Parathyroid adenoma (tissue), 2 donors: ENCODE data around the gene ALDH16A1.

Experiments used
- H2AFZ ChIP-seq: fragments of 300-600 bp; sonication (generic); one replicate; pipeline ENCODE4 v1.7.0; 2017; ENCODE audit warnings: antibody characterized with exemption, mild to moderate bottlenecking
- H3K27ac ChIP-seq: fragments of 300-600 bp; sonication (generic); one replicate; pipeline ENCODE4 v1.7.0; 2017
- H3K27me3 ChIP-seq: fragments of 300-600 bp; sonication (generic); one replicate; pipeline ENCODE4 v1.7.0; 2017; ENCODE audit warnings: low read length; ENCODE audit not compliant: control insufficient read depth, insufficient read depth
- H3K36me3 ChIP-seq: fragments of 300-600 bp; sonication (generic); one replicate; pipeline ENCODE4 v1.7.0; 2017; ENCODE audit warnings: low read length; ENCODE audit not compliant: control insufficient read depth, insufficient read depth
- H3K4me1 ChIP-seq: fragments of 300-600 bp; sonication (generic); one replicate; pipeline ENCODE4 v1.7.0; 2017; ENCODE audit warnings: control low read depth
- H3K4me2 ChIP-seq: fragments of 300-600 bp; sonication (generic); one replicate; pipeline ENCODE4 v1.7.0; 2017; ENCODE audit warnings: low read length
- H3K4me3 ChIP-seq: fragments of 300-600 bp; sonication (generic); one replicate; pipeline ENCODE4 v1.7.0; 2017; ENCODE audit warnings: low read depth, low read length
- H3K79me2 ChIP-seq: fragments of 300-600 bp; sonication (generic); one replicate; pipeline ENCODE4 v1.7.0; 2017; ENCODE audit warnings: control low read depth
- H3K9ac ChIP-seq: fragments of 300-600 bp; sonication (generic); one replicate; pipeline ENCODE4 v1.7.0; 2017; ENCODE audit warnings: mild to moderate bottlenecking
- H3K9me3 ChIP-seq: fragments of 300-600 bp; sonication (generic); one replicate; pipeline ENCODE4 v1.7.0; 2017; ENCODE audit warnings: low read length; ENCODE audit not compliant: control insufficient read depth
- TF ChIP-seq, protein P1 (sequence below): fragments of 300-600 bp; sonication (generic); IDR thresholded peaks from one replicate; pipeline ENCODE4 v1.7.0; 2017; ENCODE audit warnings: antibody characterized with exemption, mild to moderate bottlenecking
- donor health status: primary hyperparathyroidism.

The ALDH16A1 gene

DNA sequence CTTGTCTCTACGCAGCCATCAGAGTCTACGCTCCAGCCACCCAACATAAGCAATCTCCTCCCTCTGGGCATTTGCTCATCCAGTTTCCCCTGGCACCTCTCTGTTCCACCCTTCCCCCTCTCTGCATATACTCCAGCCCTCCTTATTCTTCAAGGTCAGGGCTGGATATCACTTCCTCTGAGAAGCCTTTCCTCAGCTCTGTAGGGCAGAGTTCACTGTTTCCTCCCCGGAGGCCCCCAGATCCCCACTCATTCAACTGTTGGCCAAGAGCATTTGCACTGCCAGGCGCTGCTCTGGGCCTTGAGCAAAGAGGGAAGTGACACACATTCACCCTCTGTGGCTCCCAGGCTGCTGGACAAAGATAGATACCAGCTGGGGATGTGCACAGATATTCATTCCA, 62.7 kb downstream of the ALDH16A1 start:
- Histone ChIP-seq H3K79me2 (no peaks in the 10 kb centered on the region), H3K36me3 (no peaks in the 10 kb centered on the region), H3K9me3 (no peaks in the 10 kb centered on the region), H3K4me1 (peaks cover 4% of the 10 kb centered on the region), H3K27me3 (no peaks in the 10 kb centered on the region), H3K27ac (no peak overlapping the region), H2AFZ (no peak overlapping the region), H3K9ac (no peak overlapping the region), H3K4me3 (no peak overlapping the region), H3K4me2 (no peak overlapping the region)
- TF ChIP-seq, protein P1, sequence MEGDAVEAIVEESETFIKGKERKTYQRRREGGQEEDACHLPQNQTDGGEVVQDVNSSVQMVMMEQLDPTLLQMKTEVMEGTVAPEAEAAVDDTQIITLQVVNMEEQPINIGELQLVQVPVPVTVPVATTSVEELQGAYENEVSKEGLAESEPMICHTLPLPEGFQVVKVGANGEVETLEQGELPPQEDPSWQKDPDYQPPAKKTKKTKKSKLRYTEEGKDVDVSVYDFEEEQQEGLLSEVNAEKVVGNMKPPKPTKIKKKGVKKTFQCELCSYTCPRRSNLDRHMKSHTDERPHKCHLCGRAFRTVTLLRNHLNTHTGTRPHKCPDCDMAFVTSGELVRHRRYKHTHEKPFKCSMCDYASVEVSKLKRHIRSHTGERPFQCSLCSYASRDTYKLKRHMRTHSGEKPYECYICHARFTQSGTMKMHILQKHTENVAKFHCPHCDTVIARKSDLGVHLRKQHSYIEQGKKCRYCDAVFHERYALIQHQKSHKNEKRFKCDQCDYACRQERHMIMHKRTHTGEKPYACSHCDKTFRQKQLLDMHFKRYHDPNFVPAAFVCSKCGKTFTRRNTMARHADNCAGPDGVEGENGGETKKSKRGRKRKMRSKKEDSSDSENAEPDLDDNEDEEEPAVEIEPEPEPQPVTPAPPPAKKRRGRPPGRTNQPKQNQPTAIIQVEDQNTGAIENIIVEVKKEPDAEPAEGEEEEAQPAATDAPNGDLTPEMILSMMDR = no peak

DNA sequence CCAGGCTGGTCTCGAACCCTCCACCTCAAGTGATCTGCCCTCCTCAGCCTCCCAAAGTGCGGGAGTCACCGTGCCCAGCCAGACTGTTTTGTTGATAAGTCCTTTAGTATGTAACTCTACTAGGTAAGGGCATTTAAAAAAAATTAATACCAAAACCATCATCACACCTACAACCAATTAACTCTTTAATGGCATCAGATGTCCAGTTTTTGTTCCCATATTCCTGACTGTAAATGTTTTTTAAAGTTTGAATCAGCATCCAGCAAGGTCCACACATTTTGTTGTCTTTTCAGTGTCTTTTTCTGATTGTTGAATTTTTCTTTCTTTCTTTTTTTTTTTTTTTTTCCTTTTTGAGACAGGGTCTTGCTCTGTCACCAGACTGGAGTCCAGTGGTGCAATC, 65.0 kb downstream of the ALDH16A1 start:
- Histone ChIP-seq H3K27me3 (no peaks in the 10 kb centered on the region), H3K36me3 (no peaks in the 10 kb centered on the region), H3K4me2 (no peak overlapping the region), H3K4me1 (peaks cover 4% of the 10 kb centered on the region), H2AFZ (no peak overlapping the region), H3K27ac (no peak overlapping the region), H3K4me3 (no peak overlapping the region), H3K79me2 (no peaks in the 10 kb centered on the region), H3K9me3 (no peaks in the 10 kb centered on the region), H3K9ac (no peak overlapping the region)
- TF ChIP-seq, protein P1 = no peak
